SU-DHL-6 (cell line): ENCODE results near the gene OR2A7.
"Not testable (repeated sequence)": the region's sequence is repeated elsewhere in the genome, so short reads cannot be mapped to it uniquely, and the experiment has no call there.

Source experiments
- H2AFZ ChIP-seq: fragments of 200-600 bp; sonication (generic); 2 replicates; pipeline ENCODE4 v1.6.1; 2014; ENCODE audit warnings: low read depth, mild to moderate bottlenecking, moderate library complexity, mixed read lengths, antibody characterized with exemption, low read length; ENCODE audit not compliant: severe bottlenecking
- H3F3A ChIP-seq: fragments of 200-600 bp; shearing (Covaris generic); 2 replicates; pipeline ENCODE4 v1.6.0; 2016; ENCODE audit warnings: antibody characterized with exemption, mild to moderate bottlenecking; ENCODE audit not compliant: insufficient read depth
- H3K27ac ChIP-seq: fragments of 200-600 bp; sonication (generic); 2 replicates; pipeline ENCODE4 v1.5.1; 2016; ENCODE audit warnings: low read depth, mild to moderate bottlenecking, low read length, moderate library complexity, mixed read lengths
- H3K27me3 ChIP-seq: fragments of 200-600 bp; sonication (generic), shearing (Covaris generic); 2 replicates; pipeline ENCODE4 v1.6.0; 2014; ENCODE audit warnings: mild to moderate bottlenecking, low read length
- H3K36me3 ChIP-seq: fragments of 200-600 bp; sonication (generic); 2 replicates; pipeline ENCODE4 v1.6.1; 2014; ENCODE audit warnings: mild to moderate bottlenecking, low read length, mixed read lengths
- H3K4me2 ChIP-seq: fragments of 300-600, 200-600 bp; shearing (Covaris generic), sonication (generic); 2 replicates; pipeline ENCODE4 v1.6.0; 2014; ENCODE audit warnings: low read length, low read depth, mild to moderate bottlenecking; ENCODE audit not compliant: poor library complexity, severe bottlenecking
- H3K4me3 ChIP-seq: fragments of 200-600 bp; sonication (generic); 2 replicates; pipeline ENCODE4 v1.5.1; 2014; ENCODE audit warnings: antibody characterized with exemption, low read length, mild to moderate bottlenecking, mixed read lengths; ENCODE audit not compliant: insufficient read depth, poor library complexity, severe bottlenecking
- H3K79me2 ChIP-seq: fragments of 200-600 bp; sonication (generic); 2 replicates; pipeline ENCODE4 v1.6.1; 2014; ENCODE audit warnings: mild to moderate bottlenecking, low read length, moderate library complexity; ENCODE audit not compliant: insufficient read depth
- H3K9ac ChIP-seq: fragments of 200-600 bp; sonication (generic); 2 replicates; pipeline ENCODE4 v1.7.0; 2014; ENCODE audit warnings: mild to moderate bottlenecking, low read length
- H3K9me2 ChIP-seq: fragments of 200-600 bp; sonication (generic); replicated peaks from 2 replicates; pipeline ENCODE4 v1.6.1; 2014; ENCODE audit warnings: low read length; ENCODE audit not compliant: insufficient read depth
- H3K9me3 ChIP-seq: fragments of 200-600 bp; sonication (generic); 2 replicates; pipeline ENCODE4 v1.6.1; 2014; ENCODE audit warnings: low read length, mixed read lengths; ENCODE audit not compliant: insufficient read depth
- H4K20me1 ChIP-seq: fragments of 200-600 bp; sonication (generic); 2 replicates; pipeline ENCODE4 v1.6.1; 2014; ENCODE audit warnings: low read depth, mild to moderate bottlenecking, antibody characterized with exemption, low read length, moderate library complexity, mixed read lengths

The OR2A7 gene

DNA sequence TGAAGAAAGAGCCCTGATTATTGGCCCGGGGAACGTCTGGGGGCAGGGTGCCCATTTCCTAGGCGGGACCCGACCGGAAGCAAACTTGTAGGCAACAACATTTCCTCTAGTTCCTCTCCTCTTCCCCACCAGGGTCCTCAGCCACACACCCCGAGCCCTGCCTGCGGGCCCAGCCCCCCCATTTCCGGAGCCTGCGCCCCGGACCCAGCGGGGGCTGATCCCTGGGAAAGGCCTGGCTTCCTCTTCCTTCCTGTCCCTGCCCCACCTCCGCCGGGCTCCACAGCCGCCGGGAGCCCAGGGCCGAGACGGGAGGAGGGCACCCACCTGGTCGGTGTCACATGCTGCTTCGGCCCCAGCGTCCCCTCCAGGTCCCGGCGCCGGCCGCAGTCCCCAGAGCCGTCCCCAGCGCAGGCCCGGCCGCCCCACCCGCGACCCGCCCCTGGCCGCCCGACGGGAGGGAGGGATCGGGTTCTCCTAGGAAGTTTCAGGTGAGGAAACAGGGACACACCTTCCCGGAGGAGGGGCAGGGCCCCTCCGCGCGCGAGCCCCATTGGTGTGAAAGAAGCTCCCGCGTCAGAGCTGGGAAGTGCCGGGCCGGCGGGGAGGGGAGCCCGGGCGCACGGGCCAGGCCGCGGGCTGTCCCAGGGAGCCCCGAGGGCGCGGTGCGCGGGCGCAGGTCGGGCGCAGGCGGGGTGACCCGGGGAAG lies 29.4 kb upstream of the OR2A7 start:
- not testable (repeated sequence) for H3K36me3 ChIP-seq, H3F3A ChIP-seq, H3K79me2 ChIP-seq, H3K27ac ChIP-seq, H4K20me1 ChIP-seq, H3K9me2 ChIP-seq, H3K27me3 ChIP-seq, H3K4me3 ChIP-seq, H3K9me3 ChIP-seq, H2AFZ ChIP-seq, H3K4me2 ChIP-seq, H3K9ac ChIP-seq

- not testable (repeated sequence) for H3K4me2 ChIP-seq, H3K79me2 ChIP-seq, H3K9me2 ChIP-seq, H3K36me3 ChIP-seq, H3K4me3 ChIP-seq, H4K20me1 ChIP-seq, H3K9me3 ChIP-seq, H2AFZ ChIP-seq, H3K9ac ChIP-seq, H3K27me3 ChIP-seq, H3F3A ChIP-seq, H3K27ac ChIP-seq
These were observed 28.0 kb upstream of the OR2A7 start for GRCh38 chr7:144292384-144293161.

- not testable (repeated sequence) for H3F3A ChIP-seq, H3K4me2 ChIP-seq, H3K27ac ChIP-seq, H3K9ac ChIP-seq, H2AFZ ChIP-seq, H3K9me3 ChIP-seq, H4K20me1 ChIP-seq, H3K4me3 ChIP-seq, H3K9me2 ChIP-seq, H3K27me3 ChIP-seq, H3K79me2 ChIP-seq, H3K36me3 ChIP-seq
These were observed 27.0 kb upstream of the OR2A7 start for GRCh38 chr7:144291607-144292006.

DNA sequence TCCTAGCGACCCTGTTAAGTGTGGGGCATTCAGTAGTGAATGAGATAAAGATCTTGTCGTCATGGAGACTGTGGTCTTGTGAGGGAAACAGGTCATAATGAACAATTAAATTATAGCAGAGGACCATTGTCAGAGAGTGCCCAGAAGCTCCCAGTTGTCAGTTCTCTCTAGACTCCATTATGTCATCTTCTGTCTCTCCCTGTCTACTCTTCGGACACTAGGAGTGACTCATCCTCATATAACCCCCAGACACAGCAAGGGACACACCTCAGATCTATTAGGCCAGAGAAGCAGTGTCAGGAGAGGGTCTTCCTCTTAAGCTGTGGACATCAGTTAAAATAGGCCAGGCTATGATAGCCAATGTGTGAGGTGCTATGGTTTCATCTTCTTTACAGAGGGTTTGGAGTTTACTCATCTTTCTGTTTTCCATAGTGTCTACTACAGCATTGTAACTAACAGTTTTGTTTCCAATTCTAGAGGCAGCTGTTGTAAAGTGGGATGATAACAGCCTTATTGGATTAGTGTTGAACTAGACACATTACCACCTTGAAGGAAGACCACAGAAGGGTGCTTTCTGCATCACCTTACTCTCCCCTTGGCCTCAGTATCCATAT lies 22.7 kb upstream of the OR2A7 start:
- H2AFZ ChIP-seq, H3K9me3 ChIP-seq, H3K36me3 ChIP-seq, H3K27me3 ChIP-seq, H3K9me2 ChIP-seq, H3K27ac ChIP-seq, H3K9ac ChIP-seq, H3F3A ChIP-seq, H3K79me2 ChIP-seq, H4K20me1 ChIP-seq, H3K4me2 ChIP-seq, H3K4me3 ChIP-seq: not testable (repeated sequence)

DNA sequence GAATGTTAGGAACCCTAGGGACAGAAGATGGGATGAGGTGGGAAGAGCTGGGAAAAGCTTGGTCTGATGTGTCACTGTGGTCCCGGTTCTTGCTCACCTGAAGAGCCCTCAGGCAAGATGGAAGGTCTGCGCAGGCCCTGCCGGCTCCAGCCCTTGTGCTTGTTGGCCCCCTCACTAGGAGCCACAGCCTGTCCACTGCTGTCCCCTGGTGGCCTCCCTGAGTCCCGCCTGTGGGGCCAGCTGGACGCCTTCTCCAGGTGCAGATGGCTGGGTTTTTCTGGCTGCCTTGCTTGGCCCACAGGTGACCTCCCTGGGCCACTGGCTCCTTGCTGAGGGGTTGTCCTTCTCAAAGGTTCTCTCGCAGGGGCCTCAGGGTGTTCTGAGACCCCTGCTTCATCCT lies 19.1 kb upstream of the OR2A7 start:
- H3K79me2 ChIP-seq, H3K9me3 ChIP-seq, H3K4me2 ChIP-seq, H3K9me2 ChIP-seq, H2AFZ ChIP-seq, H3K4me3 ChIP-seq, H3F3A ChIP-seq, H3K36me3 ChIP-seq, H3K27me3 ChIP-seq, H3K9ac ChIP-seq, H4K20me1 ChIP-seq, H3K27ac ChIP-seq: not testable (repeated sequence)

DNA sequence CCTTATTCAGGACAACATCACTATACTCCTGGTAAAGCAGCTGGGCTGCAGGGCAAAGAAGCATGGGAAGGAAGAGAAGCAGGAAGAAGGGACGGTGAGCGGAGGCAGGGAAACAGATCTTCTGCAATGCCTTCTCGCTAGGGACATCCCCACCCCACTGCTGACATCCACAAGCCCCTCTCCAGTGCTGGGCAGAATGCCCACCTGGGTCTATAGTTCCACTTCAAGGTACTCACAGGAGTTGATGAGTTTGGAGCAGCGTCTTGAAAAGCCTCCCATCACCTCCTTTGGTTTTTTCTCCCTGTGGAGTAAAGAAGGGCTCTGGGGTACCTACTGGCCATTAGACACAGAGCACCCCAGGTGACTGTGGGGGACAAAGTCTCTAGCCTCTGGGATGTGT lies 17.9 kb upstream of the OR2A7 start:
- not testable (repeated sequence) for H3K79me2 ChIP-seq, H3K27me3 ChIP-seq, H3K9me3 ChIP-seq, H3K36me3 ChIP-seq, H4K20me1 ChIP-seq, H3K27ac ChIP-seq, H2AFZ ChIP-seq, H3K4me3 ChIP-seq, H3F3A ChIP-seq, H3K4me2 ChIP-seq, H3K9me2 ChIP-seq, H3K9ac ChIP-seq

DNA sequence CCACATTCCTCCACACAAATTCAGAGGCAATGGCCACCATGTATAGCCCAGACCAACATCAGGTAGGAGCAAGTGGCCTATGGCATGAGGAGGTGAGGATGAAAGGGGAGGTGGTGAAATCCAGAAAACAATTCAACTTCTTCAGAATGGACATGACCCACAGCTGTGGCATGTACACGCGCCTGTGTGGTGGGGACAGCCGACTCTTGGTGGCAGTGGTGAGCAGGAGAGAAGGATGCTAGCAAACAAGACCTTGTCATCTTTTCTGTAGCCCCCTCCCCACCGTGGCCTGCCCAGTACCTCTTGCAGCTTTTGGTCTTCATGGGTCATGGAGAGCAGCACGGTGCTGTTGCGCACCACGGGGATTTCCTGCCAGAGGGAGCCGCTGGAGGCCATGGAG lies 17.4 kb upstream of the OR2A7 start:
- not testable (repeated sequence) for H3K9me2 ChIP-seq, H2AFZ ChIP-seq, H3K9ac ChIP-seq, H3K79me2 ChIP-seq, H4K20me1 ChIP-seq, H3F3A ChIP-seq, H3K27me3 ChIP-seq, H3K9me3 ChIP-seq, H3K4me2 ChIP-seq, H3K4me3 ChIP-seq, H3K36me3 ChIP-seq, H3K27ac ChIP-seq

DNA sequence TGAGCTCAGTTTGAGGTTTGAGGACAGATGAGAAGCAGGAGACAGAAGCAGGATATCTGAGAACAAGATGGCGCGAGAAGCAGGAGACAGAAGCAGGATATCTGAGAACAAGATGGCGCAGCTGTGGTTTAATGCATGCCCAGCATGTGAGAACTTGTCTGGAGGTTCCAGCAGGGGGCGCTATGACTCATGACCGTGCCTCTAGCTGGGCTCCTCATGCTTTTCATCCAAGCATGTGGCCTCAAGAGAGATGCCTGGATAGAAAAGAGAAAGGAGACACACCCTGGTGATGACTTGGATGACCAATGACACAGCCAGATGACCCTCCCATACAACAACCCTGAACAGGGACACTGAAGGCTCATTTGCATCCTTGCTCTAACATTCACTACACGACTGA lies 15.4 kb upstream of the OR2A7 start:
- not testable (repeated sequence) for H3K9ac ChIP-seq, H4K20me1 ChIP-seq

More for the DNA sequence above, 15.4 kb upstream of the OR2A7 start:
- H3K27ac ChIP-seq, H3K9me2 ChIP-seq, H2AFZ ChIP-seq, H3K79me2 ChIP-seq, H3F3A ChIP-seq, H3K27me3 ChIP-seq, H3K9me3 ChIP-seq, H3K4me2 ChIP-seq, H3K36me3 ChIP-seq, H3K4me3 ChIP-seq: not testable (repeated sequence)
